SK-N-SH (cell line): ENCODE data around the gene TIMM22. TPM values are rescaled to one million over a fixed set of nuclear protein-coding genes. Genes with fewer than 3 reads are reported as not detected.

Source experiments
- CTCF ChIA-PET: fragments of 300-600, 350-600 bp; formaldehyde crosslinking; extraction: SDS; loops from one replicate; lab custom pipeline; 2021; lab: Yijun Ruan, JAX
- POLR2A ChIA-PET: fragments of 350-600 bp; sonication (Branson Sonifier 250); formaldehyde crosslinking; extraction: SDS; loops from one replicate; lab custom pipeline; 2020; ENCODE audit warnings: antibody characterized with exemption, inconsistent platforms; lab: Yijun Ruan, JAX
- DNase-seq: peaks from one replicate; pipeline ENCODE4 v3.0.0; 2012
- H2AFZ ChIP-seq: fragments of 200-600 bp; sonication (generic); 2 replicates; pipeline ENCODE4 v1.8.1; 2016; ENCODE audit warnings: antibody characterized with exemption, mild to moderate bottlenecking, low read depth
- H3F3A ChIP-seq: fragments of 200-600 bp; sonication (generic); replicated peaks from 2 replicates; pipeline ENCODE3; 2016; ENCODE audit warnings: antibody characterized with exemption, mild to moderate bottlenecking; ENCODE audit not compliant: insufficient read depth
- H3K27ac ChIP-seq, 2 experiments: fragments of 200-500 bp in 1 of 2; fragments of 200-600 bp in 1 of 2; sonication (Bioruptor generic) in 1 of 2; sonication (generic), shearing (Covaris generic) in 1 of 2; 2 replicates each; pipeline versions ENCODE4 v1.5.1 to v1.6.1; 2014 to 2016; ENCODE audit warnings: low read depth in 2 of 2, inconsistent platforms in 1 of 2, low read length in 1 of 2, mild to moderate bottlenecking in 1 of 2, mixed read lengths in 1 of 2
- H3K27me3 ChIP-seq: fragments of 200-600 bp; sonication (generic), shearing (Covaris generic); 2 replicates; pipeline ENCODE4 v1.6.1; 2016; ENCODE audit warnings: mixed run types; ENCODE audit not compliant: insufficient read depth
- H3K36me3 ChIP-seq, 2 experiments: fragments of 200-500 bp in 1 of 2; fragments of 200-600 bp in 1 of 2; sonication (Bioruptor generic) in 1 of 2; sonication (generic) in 1 of 2; replicated peaks in 1 of 2; 2 replicates each; pipeline versions ENCODE3 to v1.5.1; 2014 to 2016; ENCODE audit warnings: low read length in 1 of 2, mild to moderate bottlenecking in 1 of 2; ENCODE audit not compliant: insufficient read depth in 2 of 2, control insufficient read depth in 1 of 2
- H3K4me1 ChIP-seq, 2 experiments: fragments of 200-500 bp in 1 of 2; fragments of 200-600 bp in 1 of 2; sonication (Bioruptor generic) in 1 of 2; sonication (generic), shearing (Covaris generic) in 1 of 2; 2 replicates each; pipeline versions ENCODE4 v1.5.1 to v1.6.1; 2014 to 2016; ENCODE audit warnings: low read depth in 1 of 2, low read length in 1 of 2, mixed run types in 1 of 2; ENCODE audit not compliant: insufficient read depth in 2 of 2, control insufficient read depth in 1 of 2
- H3K4me2 ChIP-seq: fragments of 200-600 bp; sonication (generic), shearing (Covaris generic); 2 replicates; pipeline ENCODE4 v1.6.1; 2017; ENCODE audit warnings: mixed run types
- H3K4me3 ChIP-seq, 2 experiments: fragments of 200-500 bp in 1 of 2; fragments of 200-600 bp in 1 of 2; sonication (Bioruptor generic) in 1 of 2; sonication (generic), shearing (Covaris generic) in 1 of 2; 2 replicates each; pipeline versions ENCODE4 v1.5.1 to v1.8.1; 2014 to 2016; ENCODE audit warnings: low read depth in 2 of 2, inconsistent platforms in 1 of 2, low read length in 1 of 2, mild to moderate bottlenecking in 1 of 2, mixed read lengths in 1 of 2, moderate library complexity in 1 of 2
- H3K79me2 ChIP-seq: fragments of 200-600 bp; sonication (generic); 2 replicates; pipeline ENCODE4 v1.8.1; 2017; ENCODE audit warnings: mild to moderate bottlenecking; ENCODE audit not compliant: insufficient read depth
- H3K9ac ChIP-seq: fragments of 200-600 bp; sonication (generic); 2 replicates; pipeline ENCODE4 v1.6.1; 2017; ENCODE audit warnings: mixed run types
- H3K9me2 ChIP-seq: fragments of 200-600 bp; sonication (generic); 2 replicates; pipeline ENCODE4 v1.6.1; 2017; ENCODE audit warnings: mixed run types
- H3K9me3 ChIP-seq: fragments of 200-600 bp; sonication (generic); 2 replicates; pipeline ENCODE4 v1.6.1; 2017; ENCODE audit warnings: mixed run types, mild to moderate bottlenecking, moderate library complexity
- H4K20me1 ChIP-seq: fragments of 200-600 bp; sonication (generic); 2 replicates; pipeline ENCODE4 v1.6.1; 2017; ENCODE audit warnings: mild to moderate bottlenecking, mixed run types; ENCODE audit not compliant: insufficient read depth
- CHD2 ChIP-seq: fragments of 150-350 bp; IDR thresholded peaks from 2 replicates; pipeline ENCODE4 v1.6.1; 2018; ENCODE audit warnings: low read length; ENCODE audit not compliant: partially characterized antibody
- EP300 ChIP-seq, 2 experiments: IDR thresholded peaks; 2 replicates each; pipeline versions ENCODE4 v1.4.0 to v1.6.1; 2012; ENCODE audit warnings: borderline replicate concordance in 1 of 2, low read depth in 1 of 2, low read length in 1 of 2
- EZH2phosphoT487 ChIP-seq: fragments of 200-600 bp; sonication (generic); IDR thresholded peaks from 2 replicates; pipeline ENCODE4 v1.6.1; 2017; ENCODE audit warnings: low read depth, mixed run types, mild to moderate bottlenecking, antibody characterized with exemption, moderate library complexity, borderline replicate concordance
- FOSL2 ChIP-seq: IDR thresholded peaks from 2 replicates; pipeline ENCODE4 v1.4.0; 2012; ENCODE audit warnings: low read depth, mild to moderate bottlenecking, moderate library complexity, borderline replicate concordance
- FOXJ3 ChIP-seq: sonication (generic); formaldehyde crosslinking; IDR thresholded peaks from 2 replicates; pipeline ENCODE4 v1.5.1; 2020; ENCODE audit warnings: mild to moderate bottlenecking, missing genetic modification reagents
- GABPA ChIP-seq: IDR thresholded peaks from 2 replicates; pipeline ENCODE4 v1.4.0; 2012; ENCODE audit warnings: low read depth, mild to moderate bottlenecking
- GATA2 ChIP-seq: sonication (generic); formaldehyde crosslinking; IDR thresholded peaks from 2 replicates; pipeline ENCODE4 v1.5.0; 2020; ENCODE audit warnings: mild to moderate bottlenecking, missing genetic modification reagents
- MXI1 ChIP-seq: IDR thresholded peaks from 2 replicates; pipeline ENCODE4 v1.6.1; 2012; ENCODE audit warnings: mild to moderate bottlenecking, low read depth, low read length, improper control_type of control experiment
- NFIC ChIP-seq: IDR thresholded peaks from 2 replicates; pipeline ENCODE4 v1.4.0; 2012; ENCODE audit warnings: borderline replicate concordance
- POLR2AphosphoS5 ChIP-seq: IDR thresholded peaks from 2 replicates; pipeline ENCODE4 v1.6.1; 2012; ENCODE audit warnings: low read depth, low read length
- RAD21 ChIP-seq: IDR thresholded peaks from 2 replicates; pipeline ENCODE4 v1.6.1; 2012; ENCODE audit warnings: mild to moderate bottlenecking, low read length
- RFX5 ChIP-seq: IDR thresholded peaks from 2 replicates; pipeline ENCODE4 v1.6.1; 2012; ENCODE audit warnings: mild to moderate bottlenecking, improper control_type of control experiment, low read length
- SMC3 ChIP-seq: IDR thresholded peaks from 2 replicates; pipeline ENCODE4 v1.6.1; 2012; ENCODE audit warnings: low read depth, low read length, improper control_type of control experiment
- TAF1 ChIP-seq: IDR thresholded peaks from 2 replicates; pipeline ENCODE4 v1.6.1; 2012; ENCODE audit warnings: low read depth, mild to moderate bottlenecking, low read length, moderate library complexity, borderline replicate concordance
- TCF12 ChIP-seq: IDR thresholded peaks from 2 replicates; pipeline ENCODE4 v1.4.0; 2012
- TEAD4 ChIP-seq: IDR thresholded peaks from 2 replicates; pipeline ENCODE4 v1.4.0; 2012; ENCODE audit warnings: mild to moderate bottlenecking, borderline replicate concordance; ENCODE audit not compliant: insufficient read depth
- YY1 ChIP-seq: IDR thresholded peaks from 2 replicates; pipeline ENCODE4 v1.4.0; 2012; ENCODE audit warnings: low read depth, mild to moderate bottlenecking
- WGBS: methylation state at CpG from one replicate; pipeline ENCODE4 v1.1.6; 2017; ENCODE audit warnings: low lambda C conversion rate; 5-methylcytosine and 5-hydroxymethylcytosine counted together
- polyA plus RNA-seq, 3 experiments: library from polyadenylated mRNA; depleted of rRNA; stranded (reverse); fragments of >200 nt; gene quantifications; 2 replicates each; pipeline ENCODE4 v1.2.3, GENCODE V29; 2012
- TF ChIP-seq, protein P1 (sequence below): fragments of 150-350 bp; IDR thresholded peaks from 2 replicates; pipeline ENCODE4 v1.6.1; 2017; ENCODE audit warnings: antibody characterized with exemption, low read length, low read depth, borderline replicate concordance
- TF ChIP-seq, protein P2 (sequence below): IDR thresholded peaks from 2 replicates; pipeline ENCODE4; 2012
- TF ChIP-seq, protein P3 (sequence below): fragments of 200-600 bp; sonication (generic); IDR thresholded peaks from 2 replicates; pipeline ENCODE4 v1.6.1; 2017; ENCODE audit warnings: antibody characterized with exemption, mild to moderate bottlenecking, moderate library complexity

The TIMM22 gene
- polyA plus RNA-seq, 1 of the 3 experiments (the other 2 are of a cell fraction), result 9.9 TPM

DNA sequence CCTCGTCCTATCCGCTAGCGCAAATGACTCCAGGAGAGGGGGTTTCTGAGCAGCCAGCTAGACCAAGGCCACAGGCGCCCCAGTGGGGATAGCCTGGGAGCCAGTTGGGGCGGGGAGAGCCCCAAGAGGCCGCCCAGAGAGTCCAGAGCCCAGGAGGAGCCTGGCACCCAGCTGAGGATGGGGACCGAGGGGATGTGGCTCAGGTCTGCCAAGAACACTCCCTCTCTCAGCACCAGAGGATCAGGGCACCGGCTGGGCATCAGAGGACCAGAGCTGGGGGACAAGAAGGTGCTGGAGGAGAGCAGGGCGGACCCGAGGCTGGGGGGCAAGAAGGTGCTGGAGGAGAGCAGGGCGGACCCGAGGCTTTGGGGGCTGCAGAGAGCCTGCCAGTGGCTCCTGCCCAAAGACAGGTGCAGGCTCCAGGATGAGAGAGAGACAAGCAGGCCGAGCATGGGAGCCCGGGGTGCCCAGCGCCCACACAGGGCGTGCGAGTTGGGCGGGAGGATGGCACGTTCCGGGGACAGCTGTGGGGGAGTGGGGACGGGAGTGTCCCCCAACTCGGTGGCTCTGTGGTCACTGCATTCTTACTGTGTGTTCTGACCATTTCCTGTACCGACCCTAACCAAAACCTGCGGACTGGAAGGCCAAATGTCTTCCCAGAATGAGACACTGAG is 39.4 kb downstream of the TIMM22 start (continued):
- TF ChIP-seq GATA2, result no peak
- no peak for TF ChIP-seq YY1
- TF ChIP-seq CHD2, result no peak
- TF ChIP-seq, protein P1, sequence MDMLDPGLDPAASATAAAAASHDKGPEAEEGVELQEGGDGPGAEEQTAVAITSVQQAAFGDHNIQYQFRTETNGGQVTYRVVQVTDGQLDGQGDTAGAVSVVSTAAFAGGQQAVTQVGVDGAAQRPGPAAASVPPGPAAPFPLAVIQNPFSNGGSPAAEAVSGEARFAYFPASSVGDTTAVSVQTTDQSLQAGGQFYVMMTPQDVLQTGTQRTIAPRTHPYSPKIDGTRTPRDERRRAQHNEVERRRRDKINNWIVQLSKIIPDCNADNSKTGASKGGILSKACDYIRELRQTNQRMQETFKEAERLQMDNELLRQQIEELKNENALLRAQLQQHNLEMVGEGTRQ, result no peak
- no peak for TF ChIP-seq MXI1
- no peak for TF ChIP-seq GABPA
- no peak for TF ChIP-seq SMC3
- TF ChIP-seq TAF1, result no peak
- TF ChIP-seq FOSL2, result no peak
- no peak for TF ChIP-seq EP300 (IDR thresholded peaks at IDR 0.05; ENCODE audit: borderline replicate concordance in 1 of 2, low read depth in 1 of 2, low read length in 1 of 2)
- TF ChIP-seq TEAD4, result no peak

DNA sequence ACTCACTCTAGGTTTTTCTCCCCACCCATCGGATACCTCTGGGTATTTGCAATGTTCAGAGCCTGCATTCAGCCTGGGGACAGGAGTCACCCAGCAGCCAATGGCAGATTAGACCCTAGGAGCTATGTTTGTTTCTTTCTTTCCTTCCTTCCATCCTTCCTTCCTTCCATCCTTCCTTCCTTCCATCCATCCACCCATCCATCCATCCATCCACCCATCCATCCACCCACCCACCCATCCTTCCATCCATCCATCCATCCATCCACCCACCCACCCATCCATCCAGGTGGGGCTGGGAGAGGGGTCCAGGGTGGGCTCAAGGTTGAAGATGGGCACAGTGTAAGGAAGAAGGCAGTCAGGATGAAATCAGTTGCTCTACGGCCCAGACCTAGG is 39.9 kb downstream of the TIMM22 start:
- Histone ChIP-seq H3K4me2 (no peak overlapping the region), H3K36me3 (peaks cover 0 to 14% of the 10 kb centered on the region in 2 experiments), H2AFZ (no peak overlapping the region), H3K9me3 (no peaks in the 10 kb centered on the region), H3K79me2 (0 out of 2 replicates have a peak, but pooled peaks cover 2% of the 10 kb centered on the region), H3F3A (no peaks in the 10 kb centered on the region), H3K9ac (no peak overlapping the region), H3K27ac (no peak overlapping the region), H4K20me1 (peaks cover 51% of the 10 kb centered on the region), H3K9me2 (no peaks in the 10 kb centered on the region), H3K27me3 (no peaks in the 10 kb centered on the region), H3K4me1 (peaks cover 0 to 13% of the 10 kb centered on the region in 2 experiments; a peak in 1 of 4 replicates), H3K4me3 (no peak overlapping the region)
- no peak for DNase-seq
- 96% methylated on average over 2 of the region's 2 CpGs for WGBS
- no peak for TF ChIP-seq GATA2
- TF ChIP-seq, protein P2, sequence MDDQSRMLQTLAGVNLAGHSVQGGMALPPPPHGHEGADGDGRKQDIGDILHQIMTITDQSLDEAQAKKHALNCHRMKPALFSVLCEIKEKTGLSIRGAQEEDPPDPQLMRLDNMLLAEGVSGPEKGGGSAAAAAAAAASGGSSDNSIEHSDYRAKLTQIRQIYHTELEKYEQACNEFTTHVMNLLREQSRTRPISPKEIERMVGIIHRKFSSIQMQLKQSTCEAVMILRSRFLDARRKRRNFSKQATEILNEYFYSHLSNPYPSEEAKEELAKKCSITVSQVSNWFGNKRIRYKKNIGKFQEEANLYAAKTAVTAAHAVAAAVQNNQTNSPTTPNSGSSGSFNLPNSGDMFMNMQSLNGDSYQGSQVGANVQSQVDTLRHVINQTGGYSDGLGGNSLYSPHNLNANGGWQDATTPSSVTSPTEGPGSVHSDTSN, result no peak
- TF ChIP-seq EP300 (IDR thresholded peaks at IDR 0.05; ENCODE audit: borderline replicate concordance in 1 of 2, low read depth in 1 of 2, low read length in 1 of 2), result no peak
- no peak for TF ChIP-seq RFX5
- TF ChIP-seq, protein P3, sequence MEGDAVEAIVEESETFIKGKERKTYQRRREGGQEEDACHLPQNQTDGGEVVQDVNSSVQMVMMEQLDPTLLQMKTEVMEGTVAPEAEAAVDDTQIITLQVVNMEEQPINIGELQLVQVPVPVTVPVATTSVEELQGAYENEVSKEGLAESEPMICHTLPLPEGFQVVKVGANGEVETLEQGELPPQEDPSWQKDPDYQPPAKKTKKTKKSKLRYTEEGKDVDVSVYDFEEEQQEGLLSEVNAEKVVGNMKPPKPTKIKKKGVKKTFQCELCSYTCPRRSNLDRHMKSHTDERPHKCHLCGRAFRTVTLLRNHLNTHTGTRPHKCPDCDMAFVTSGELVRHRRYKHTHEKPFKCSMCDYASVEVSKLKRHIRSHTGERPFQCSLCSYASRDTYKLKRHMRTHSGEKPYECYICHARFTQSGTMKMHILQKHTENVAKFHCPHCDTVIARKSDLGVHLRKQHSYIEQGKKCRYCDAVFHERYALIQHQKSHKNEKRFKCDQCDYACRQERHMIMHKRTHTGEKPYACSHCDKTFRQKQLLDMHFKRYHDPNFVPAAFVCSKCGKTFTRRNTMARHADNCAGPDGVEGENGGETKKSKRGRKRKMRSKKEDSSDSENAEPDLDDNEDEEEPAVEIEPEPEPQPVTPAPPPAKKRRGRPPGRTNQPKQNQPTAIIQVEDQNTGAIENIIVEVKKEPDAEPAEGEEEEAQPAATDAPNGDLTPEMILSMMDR, result no peak
- TF ChIP-seq TCF12, result no peak
- TF ChIP-seq FOSL2, result no peak
- TF ChIP-seq GABPA, result no peak
- no peak for TF ChIP-seq RAD21
- TF ChIP-seq NFIC, result no peak
- TF ChIP-seq, protein P1, result no peak
- TF ChIP-seq POLR2AphosphoS5, result no peak
- TF ChIP-seq EZH2phosphoT487, result no peak
- TF ChIP-seq FOXJ3 (CRISPR knock-in tag), result no peak
- no peak for TF ChIP-seq SMC3
- POLR2A ChIA-PET, result no interaction called here
- CTCF ChIA-PET, result interaction anchor here (1.2 to 3.2 kb wide), 3 partner anchors 19 to 56 kb away, joined by 3 to 13 read pairs (median 5); no protein-coding TSS in a partner anchor
